ES-I3 (cell line): ENCODE data around the gene WDR37.

ENCODE experiments used
- H3K36me3 ChIP-seq: 2 replicates; pipeline ENCODE4 v1.6.1; 2013; ENCODE audit warnings: mild to moderate bottlenecking, low read length, control low read depth, moderate library complexity; ENCODE audit not compliant: insufficient read depth
- H3K4me1 ChIP-seq: 2 replicates; pipeline ENCODE4 v1.6.1; 2013; ENCODE audit warnings: mild to moderate bottlenecking, control low read depth, low read length; ENCODE audit not compliant: insufficient read depth
- H3K9ac ChIP-seq: 2 replicates; pipeline ENCODE4 v1.6.1; 2013; ENCODE audit warnings: low read depth, mild to moderate bottlenecking, low read length, moderate library complexity
- H3K9me3 ChIP-seq: 2 replicates; pipeline ENCODE4 v1.6.1; 2013; ENCODE audit warnings: mild to moderate bottlenecking, low read length, moderate library complexity; ENCODE audit not compliant: control insufficient read depth, insufficient read depth

WDR37 gene

GRCh38 chr10:1124796-1125195 is 68.6 kb downstream of the WDR37 start:
- no peak overlapping the region for H3K9ac ChIP-seq
- no peaks in the 10 kb centered on the region for H3K4me1 ChIP-seq
- H3K9me3 ChIP-seq, result no peaks in the 10 kb centered on the region
- peaks cover 9% of the 10 kb centered on the region for H3K36me3 ChIP-seq

GRCh38 chr10:1126461-1126860 is 70.3 kb downstream of the WDR37 start:
- Histone ChIP-seq H3K36me3 (peaks cover 11% of the 10 kb centered on the region), H3K4me1 (no peaks in the 10 kb centered on the region), H3K9me3 (no peaks in the 10 kb centered on the region), H3K9ac (no peak overlapping the region)

GRCh38 chr10:1127629-1128028 is 71.4 kb downstream of the WDR37 start:
- H3K4me1 ChIP-seq, result no peaks in the 10 kb centered on the region
- no peaks in the 10 kb centered on the region for H3K9me3 ChIP-seq
- H3K36me3 ChIP-seq, result peaks cover 11% of the 10 kb centered on the region
- no peak overlapping the region for H3K9ac ChIP-seq

GRCh38 chr10:1128115-1128514 is 71.9 kb downstream of the WDR37 start:
- Histone ChIP-seq H3K9ac (no peak overlapping the region), H3K9me3 (no peaks in the 10 kb centered on the region), H3K36me3 (peaks cover 11% of the 10 kb centered on the region), H3K4me1 (no peaks in the 10 kb centered on the region)

- Histone ChIP-seq H3K36me3 (peaks cover 11% of the 10 kb centered on the region), H3K4me1 (no peaks in the 10 kb centered on the region), H3K9ac (no peak overlapping the region), H3K9me3 (no peaks in the 10 kb centered on the region)
These were observed 72.5 kb downstream of the WDR37 start for GRCh38 chr10:1128649-1129048.

GRCh38 chr10:1130226-1130625 is 74.0 kb downstream of the WDR37 start:
- 0 out of 2 replicates have a peak, but pooled peaks cover 4% of the 10 kb centered on the region for H3K4me1 ChIP-seq
- no peaks in the 10 kb centered on the region for H3K9me3 ChIP-seq
- peaks cover 11% of the 10 kb centered on the region for H3K36me3 ChIP-seq
- no peak overlapping the region for H3K9ac ChIP-seq

GRCh38 chr10:1130995-1131790 is 75.0 kb downstream of the WDR37 start:
- no peaks in the 10 kb centered on the region for H3K9me3 ChIP-seq
- peaks cover 11% of the 10 kb centered on the region for H3K36me3 ChIP-seq
- 0 out of 2 replicates have a peak, but pooled peaks cover 7% of the 10 kb centered on the region for H3K4me1 ChIP-seq

GRCh38 chr10:1132584-1132983 is 76.4 kb downstream of the WDR37 start:
- peaks cover 6% of the 10 kb centered on the region for H3K36me3 ChIP-seq
- H3K4me1 ChIP-seq, result 0 out of 2 replicates have a peak, but pooled peaks cover 7% of the 10 kb centered on the region
- H3K9me3 ChIP-seq, result no peaks in the 10 kb centered on the region
- no peak overlapping the region for H3K9ac ChIP-seq

More at GRCh38 chr10:1130995-1131790, 75.0 kb downstream of the WDR37 start:
- no peak overlapping the region for H3K9ac ChIP-seq

GRCh38 chr10:1133495-1134045 is 77.4 kb downstream of the WDR37 start:
- 0 out of 2 replicates have a peak, but pooled peaks cover 7% of the 10 kb centered on the region for H3K4me1 ChIP-seq
- H3K36me3 ChIP-seq, result peaks cover 6% of the 10 kb centered on the region
- H3K9ac ChIP-seq, result no peak overlapping the region
- no peaks in the 10 kb centered on the region for H3K9me3 ChIP-seq

- Histone ChIP-seq H3K36me3 (peaks cover 6% of the 10 kb centered on the region), H3K9me3 (no peaks in the 10 kb centered on the region), H3K9ac (no peak overlapping the region), H3K4me1 (0 out of 2 replicates have a peak, but pooled peaks cover 7% of the 10 kb centered on the region)
These were observed 78.0 kb downstream of the WDR37 start for GRCh38 chr10:1134156-1134555.

GRCh38 chr10:1136268-1136667 is 80.1 kb downstream of the WDR37 start:
- Histone ChIP-seq H3K9me3 (no peaks in the 10 kb centered on the region), H3K9ac (no peak overlapping the region), H3K36me3 (peaks cover under 1% of the 10 kb centered on the region; the same call in 1 of the 2 replicates), H3K4me1 (0 out of 2 replicates have a peak, but pooled peaks cover 7% of the 10 kb centered on the region)

DNA sequence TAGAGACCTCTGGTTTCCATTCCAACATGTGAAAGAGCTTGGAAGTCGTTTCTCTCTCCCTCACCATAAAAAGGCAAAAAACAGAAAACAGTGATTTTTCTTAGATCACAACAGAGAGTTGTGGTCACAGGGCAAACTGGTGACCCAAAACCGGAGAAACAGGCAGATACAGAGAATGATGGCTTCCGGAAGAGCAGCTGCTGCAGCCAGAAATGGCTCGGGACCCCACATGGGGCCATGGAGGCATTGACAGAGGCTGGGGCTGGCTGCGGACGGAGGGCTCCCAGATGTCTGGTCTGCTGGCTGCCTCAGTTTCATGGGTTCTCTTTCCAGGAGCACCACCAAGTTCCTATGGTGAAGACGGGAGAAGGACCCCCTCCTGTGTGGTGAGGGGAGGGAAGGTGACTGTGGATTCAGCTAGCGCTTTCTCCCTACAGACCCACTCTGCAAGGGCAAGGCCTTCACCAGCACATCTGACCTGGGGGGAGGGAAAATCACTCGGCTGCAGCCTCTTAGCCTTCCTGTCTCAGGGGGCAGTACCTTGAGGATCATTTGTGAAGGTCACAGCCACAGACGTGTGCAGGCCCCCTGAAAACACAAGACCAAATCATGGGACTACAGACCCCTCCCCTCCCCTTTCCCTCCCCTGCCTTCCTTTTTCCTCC is 81.4 kb downstream of the WDR37 start:
- no peaks in the 10 kb centered on the region for H3K36me3 ChIP-seq
- H3K9ac ChIP-seq, result no peak overlapping the region
- H3K9me3 ChIP-seq, result no peaks in the 10 kb centered on the region
- 0 out of 2 replicates have a peak, but pooled peaks cover 7% of the 10 kb centered on the region for H3K4me1 ChIP-seq

DNA sequence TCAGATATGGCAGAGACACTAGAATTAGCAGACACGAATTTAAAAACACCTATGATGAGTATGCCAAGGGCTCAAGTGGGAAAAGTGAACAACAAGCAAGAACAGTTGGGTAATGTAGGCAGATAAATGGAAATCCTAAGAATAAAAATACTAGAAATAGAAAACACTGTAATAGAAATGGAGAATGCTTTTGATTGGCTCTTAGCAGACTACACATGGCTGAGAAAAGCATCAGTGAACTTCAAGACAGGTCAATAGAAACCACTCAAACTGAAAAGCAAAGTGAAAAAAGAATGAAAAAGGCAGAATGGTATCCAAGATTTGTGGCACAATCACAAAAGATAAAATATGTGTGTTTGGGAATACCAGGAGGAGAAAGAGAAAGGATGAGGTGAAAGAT is 82.3 kb downstream of the WDR37 start:
- no peaks in the 10 kb centered on the region for H3K36me3 ChIP-seq
- H3K9ac ChIP-seq, result no peak overlapping the region
- H3K4me1 ChIP-seq, result 0 out of 2 replicates have a peak, but pooled peaks cover 7% of the 10 kb centered on the region
- no peaks in the 10 kb centered on the region for H3K9me3 ChIP-seq

DNA sequence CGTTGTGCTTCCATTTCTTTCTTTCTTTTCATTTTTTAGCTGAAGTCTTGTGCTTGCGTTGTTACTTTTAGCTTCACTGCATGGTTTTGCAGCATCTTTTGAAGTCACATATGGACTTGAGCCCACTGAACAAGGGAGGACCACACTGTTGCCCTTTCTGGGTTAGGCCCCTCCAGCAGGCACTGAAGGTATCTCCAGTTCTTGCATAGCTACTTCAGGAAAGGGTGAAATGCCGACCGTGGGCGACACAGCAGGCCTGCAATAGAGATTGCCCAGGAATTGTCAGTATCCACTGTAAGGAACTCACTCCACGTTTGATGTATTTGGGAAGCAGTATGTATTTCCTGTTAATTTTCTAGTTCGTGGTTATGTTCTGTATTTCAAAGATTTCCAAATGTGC is 85.1 kb downstream of the WDR37 start:
- no peak overlapping the region for H3K9ac ChIP-seq
- no peaks in the 10 kb centered on the region for H3K4me1 ChIP-seq
- H3K9me3 ChIP-seq, result no peaks in the 10 kb centered on the region
- no peaks in the 10 kb centered on the region for H3K36me3 ChIP-seq
